Brain microvascular endothelial cell (primary cell): ENCODE results near the gene TSPAN14.

Experiments
- DNase-seq: peaks from one replicate; pipeline ENCODE4 v3.0.0-alpha.2; 2020
- H3K27ac ChIP-seq: fragments of 250-450 bp; sonication (Bioruptor Pico); 2 replicates; pipeline ENCODE4 v1.5.1; 2020; ENCODE audit warnings: mild to moderate bottlenecking, moderate library complexity
- H3K27me3 ChIP-seq: fragments of 250-450 bp; sonication (Bioruptor Pico); replicated peaks from 2 replicates; pipeline ENCODE4 v1.5.1; 2020; ENCODE audit warnings: mild to moderate bottlenecking
- H3K36me3 ChIP-seq: fragments of 250-450 bp; sonication (Bioruptor Pico); replicated peaks from 2 replicates; pipeline ENCODE4 v1.5.1; 2020; ENCODE audit warnings: mild to moderate bottlenecking
- H3K4me3 ChIP-seq: 2 replicates; pipeline ENCODE4 v1.5.1; 2011; ENCODE audit warnings: low read depth, mild to moderate bottlenecking, control low read depth, low read length, moderate library complexity
- in situ Hi-C: cut with HindIII; loops from 2 replicates; pipeline ENCODE4 v1.10.0; 2017; ENCODE audit warnings: low sequenced_read_pairs, low pct_ligation_motif_present
- TF ChIP-seq, protein P1 (sequence below): IDR thresholded peaks from 2 replicates; pipeline ENCODE4 v1.5.1; 2011; ENCODE audit warnings: low read depth, mild to moderate bottlenecking, moderate library complexity, low read length, control low read depth, inconsistent platforms; ENCODE audit errors: missing control alignments

Gene TSPAN14

DNA sequence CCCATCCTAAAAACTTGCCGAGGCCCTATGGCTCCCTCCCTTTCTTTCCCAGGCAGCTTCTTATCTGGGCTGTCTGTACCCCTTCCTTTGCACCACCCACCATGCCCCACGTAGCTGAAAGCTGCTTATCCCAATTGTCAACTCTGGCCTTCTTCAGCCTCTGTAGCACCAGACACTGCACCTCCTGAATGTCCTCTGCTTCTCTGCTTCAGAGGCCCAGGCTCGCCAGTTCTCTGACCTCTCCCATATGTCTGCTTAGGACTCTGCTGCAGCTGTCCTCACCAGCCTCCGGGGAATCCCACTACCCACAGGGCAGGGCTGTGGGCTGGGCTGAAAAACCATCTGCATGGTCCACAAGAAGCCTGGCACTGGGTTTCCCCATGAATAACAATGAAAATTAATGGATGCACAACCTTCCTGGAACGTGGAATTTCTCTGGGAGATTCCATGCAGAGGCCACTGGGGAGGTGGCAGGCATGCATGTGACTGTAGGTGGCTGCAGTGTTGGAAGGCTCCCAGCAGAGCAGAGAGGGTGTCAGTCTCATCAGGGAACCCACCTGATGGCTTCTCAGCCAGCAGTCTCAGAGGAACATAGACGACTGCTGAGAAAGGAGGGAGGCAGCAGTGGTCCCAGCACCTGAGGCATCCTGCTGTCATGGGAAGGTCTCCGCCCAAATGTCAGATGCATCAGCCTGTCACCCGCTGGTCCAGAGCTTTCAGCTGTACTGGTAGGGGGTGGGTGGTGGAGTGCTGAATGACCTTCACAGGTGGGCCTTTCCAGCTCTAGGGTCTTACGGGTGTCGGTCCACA, 66.8 kb downstream of the TSPAN14 start:
- Histone ChIP-seq H3K27me3 (no peaks in the 10 kb centered on the region), H3K4me3 (no peak overlapping the region), H3K27ac (no peak overlapping the region), H3K36me3 (peaks cover 57% of the 10 kb centered on the region)
- DNase-seq, result no peak
- TF ChIP-seq, protein P1, sequence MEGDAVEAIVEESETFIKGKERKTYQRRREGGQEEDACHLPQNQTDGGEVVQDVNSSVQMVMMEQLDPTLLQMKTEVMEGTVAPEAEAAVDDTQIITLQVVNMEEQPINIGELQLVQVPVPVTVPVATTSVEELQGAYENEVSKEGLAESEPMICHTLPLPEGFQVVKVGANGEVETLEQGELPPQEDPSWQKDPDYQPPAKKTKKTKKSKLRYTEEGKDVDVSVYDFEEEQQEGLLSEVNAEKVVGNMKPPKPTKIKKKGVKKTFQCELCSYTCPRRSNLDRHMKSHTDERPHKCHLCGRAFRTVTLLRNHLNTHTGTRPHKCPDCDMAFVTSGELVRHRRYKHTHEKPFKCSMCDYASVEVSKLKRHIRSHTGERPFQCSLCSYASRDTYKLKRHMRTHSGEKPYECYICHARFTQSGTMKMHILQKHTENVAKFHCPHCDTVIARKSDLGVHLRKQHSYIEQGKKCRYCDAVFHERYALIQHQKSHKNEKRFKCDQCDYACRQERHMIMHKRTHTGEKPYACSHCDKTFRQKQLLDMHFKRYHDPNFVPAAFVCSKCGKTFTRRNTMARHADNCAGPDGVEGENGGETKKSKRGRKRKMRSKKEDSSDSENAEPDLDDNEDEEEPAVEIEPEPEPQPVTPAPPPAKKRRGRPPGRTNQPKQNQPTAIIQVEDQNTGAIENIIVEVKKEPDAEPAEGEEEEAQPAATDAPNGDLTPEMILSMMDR, result no peak
- in situ Hi-C loops, result no loop called here

DNA sequence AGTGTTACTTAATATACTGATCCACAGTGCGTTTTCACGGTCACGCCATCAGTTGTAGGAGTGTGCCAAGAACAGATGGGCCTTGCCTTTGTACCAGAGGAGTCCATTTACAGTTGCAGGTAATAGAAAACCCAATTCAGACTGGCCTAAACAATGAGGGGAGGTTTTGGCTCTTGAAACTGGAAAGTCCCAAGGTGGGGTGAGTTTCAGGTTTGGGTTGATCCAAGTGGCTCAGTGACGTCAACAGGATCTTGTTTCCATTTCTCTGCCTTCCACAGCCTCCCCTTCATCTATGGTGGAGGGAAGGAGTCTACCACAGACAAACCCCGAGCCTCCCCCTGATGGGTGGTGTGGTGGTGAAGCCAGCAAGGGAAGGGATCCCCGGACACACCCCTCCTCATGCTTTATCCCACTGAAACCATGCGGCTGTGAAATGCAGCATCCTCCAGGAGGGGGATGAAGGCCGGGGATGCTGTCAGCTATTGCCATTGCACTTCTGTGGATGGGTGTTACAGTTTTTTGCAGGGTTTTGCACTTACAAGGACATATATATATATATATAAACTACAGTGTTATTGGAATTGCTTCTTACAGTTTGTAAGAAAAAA, 68.8 kb downstream of the TSPAN14 start:
- Histone ChIP-seq H3K4me3 (no peak overlapping the region), H3K27ac (no peak overlapping the region), H3K36me3 (peaks cover 37% of the 10 kb centered on the region), H3K27me3 (no peaks in the 10 kb centered on the region)
- in situ Hi-C loops, result no loop called here
- TF ChIP-seq, protein P1, result no peak
- DNase-seq, result no peak

DNA sequence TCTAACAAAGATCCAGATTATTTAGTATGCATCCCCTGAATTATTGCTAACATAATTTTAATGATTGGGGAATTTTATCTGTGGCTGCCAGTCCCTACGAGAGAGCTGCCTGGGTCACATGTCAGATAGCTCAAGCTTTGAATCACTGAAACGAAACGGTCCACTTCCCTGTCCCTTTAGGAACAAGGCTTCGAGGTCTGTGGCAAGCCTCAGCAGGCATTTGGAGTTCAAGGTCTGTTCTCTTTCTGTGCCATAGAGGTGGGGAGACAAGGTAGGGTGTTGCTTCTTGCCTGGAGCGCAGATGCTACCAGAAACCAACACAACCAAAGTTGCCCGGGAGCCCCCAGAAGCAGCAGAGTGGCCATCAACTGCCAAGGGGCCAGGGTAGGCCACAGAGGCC, 69.7 kb downstream of the TSPAN14 start:
- Histone ChIP-seq H3K36me3 (peaks cover 28% of the 10 kb centered on the region), H3K27me3 (no peaks in the 10 kb centered on the region), H3K27ac (no peak overlapping the region), H3K4me3 (no peak overlapping the region)
- in situ Hi-C loops, result no loop called here
- DNase-seq, result no peak
- TF ChIP-seq, protein P1, result no peak

DNA sequence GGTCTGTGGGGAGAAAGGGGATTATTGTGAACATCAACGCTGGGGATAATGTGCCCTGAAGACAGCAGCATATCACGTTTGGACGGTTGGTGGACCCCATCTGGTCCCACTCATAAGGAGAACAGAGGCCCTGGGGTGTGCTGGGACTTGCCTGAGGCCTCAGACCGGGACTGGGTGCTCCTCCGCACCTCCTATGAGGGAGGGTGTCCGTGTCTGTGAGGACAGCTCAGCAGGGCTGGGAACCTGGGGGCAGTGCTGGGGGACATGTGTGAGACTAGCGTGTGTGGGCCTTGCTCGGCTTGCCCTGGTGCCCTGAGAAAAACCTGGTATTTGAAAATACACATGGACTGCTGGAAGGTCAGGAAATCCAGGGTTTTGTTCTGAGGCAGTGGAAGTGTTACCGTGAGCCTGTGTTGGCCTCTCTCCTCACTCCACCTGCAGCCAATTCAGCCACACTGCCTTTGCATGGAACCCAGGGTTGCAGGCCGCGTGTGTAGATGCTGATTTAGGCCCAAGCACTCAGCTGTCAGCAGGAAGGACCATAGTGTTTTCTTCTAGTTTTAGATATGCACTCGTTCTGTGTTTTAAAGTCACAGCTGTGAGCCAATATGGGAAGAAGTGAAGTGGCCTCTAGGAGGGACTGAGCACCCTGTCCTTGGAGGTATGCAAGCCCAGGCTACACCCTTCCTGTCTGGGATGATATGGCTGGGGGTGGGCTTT, 70.2 kb downstream of the TSPAN14 start:
- no peak for DNase-seq
- H3K27me3 ChIP-seq, result no peaks in the 10 kb centered on the region
- TF ChIP-seq, protein P1, result no peak
- H3K4me3 ChIP-seq, result no peak overlapping the region
- no peak overlapping the region for H3K27ac ChIP-seq
- H3K36me3 ChIP-seq, result peaks cover 23% of the 10 kb centered on the region
- in situ Hi-C loops, result no loop called here

DNA sequence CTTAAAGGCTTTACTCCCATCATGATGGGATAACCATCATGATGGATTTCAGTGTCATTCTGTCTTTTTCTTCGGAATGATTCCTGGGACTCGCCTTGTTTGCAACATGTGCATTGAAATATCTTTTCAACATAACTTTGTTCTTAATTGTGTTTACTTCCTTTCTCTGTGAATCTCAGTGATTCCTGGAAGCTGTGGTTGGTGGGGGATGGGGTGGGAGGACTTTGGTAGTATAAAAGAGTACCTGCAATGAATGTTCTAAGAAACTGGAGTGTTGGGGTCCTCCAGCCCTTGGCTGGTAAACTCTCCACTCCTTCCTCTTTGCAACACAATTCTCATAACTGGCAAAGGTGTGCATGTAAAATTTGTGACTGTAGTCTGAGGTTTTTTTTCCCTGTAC, 72.1 kb downstream of the TSPAN14 start:
- Histone ChIP-seq H3K4me3 (no peak overlapping the region), H3K36me3 (peaks cover 6% of the 10 kb centered on the region), H3K27me3 (no peaks in the 10 kb centered on the region), H3K27ac (no peak overlapping the region)
- in situ Hi-C loops, result no loop called here
- no peak for DNase-seq
- TF ChIP-seq, protein P1, result no peak
